Upper lobe of left lung (tissue), 4 donors: ENCODE data around the gene CACNG8.

Experiments
- EP300 ChIP-seq, 4 donors: sonication (generic); formaldehyde crosslinking; IDR thresholded peaks; one replicate each; pipeline ENCODE4 v1.5.1; 2017; ENCODE audit warnings: antibody characterized with exemption in 4 of 4, control low read depth in 2 of 4
- POLR2A ChIP-seq, 4 donors: fragments of 450-650 bp; IDR thresholded peaks; one replicate each; pipeline ENCODE4 v1.5.1; 2016 to 2017; ENCODE audit warnings: antibody characterized with exemption in 4 of 4, mild to moderate bottlenecking in 2 of 4
- POLR2AphosphoS5 ChIP-seq, 2 donors: sonication (generic); formaldehyde crosslinking; IDR thresholded peaks; one replicate each; pipeline ENCODE4 v1.5.1; 2017; ENCODE audit warnings: antibody characterized with exemption in 2 of 2
- TF ChIP-seq, protein P1 (sequence below), 6 experiments: fragments of 450-650 bp in 4 of 6; fragments of 200-600 bp in 2 of 6; sonication (generic) in 2 of 6; IDR thresholded peaks; one replicate each; pipeline ENCODE4 v1.5.1; 2016 to 2019; ENCODE audit warnings: antibody characterized with exemption in 6 of 6

DNA sequence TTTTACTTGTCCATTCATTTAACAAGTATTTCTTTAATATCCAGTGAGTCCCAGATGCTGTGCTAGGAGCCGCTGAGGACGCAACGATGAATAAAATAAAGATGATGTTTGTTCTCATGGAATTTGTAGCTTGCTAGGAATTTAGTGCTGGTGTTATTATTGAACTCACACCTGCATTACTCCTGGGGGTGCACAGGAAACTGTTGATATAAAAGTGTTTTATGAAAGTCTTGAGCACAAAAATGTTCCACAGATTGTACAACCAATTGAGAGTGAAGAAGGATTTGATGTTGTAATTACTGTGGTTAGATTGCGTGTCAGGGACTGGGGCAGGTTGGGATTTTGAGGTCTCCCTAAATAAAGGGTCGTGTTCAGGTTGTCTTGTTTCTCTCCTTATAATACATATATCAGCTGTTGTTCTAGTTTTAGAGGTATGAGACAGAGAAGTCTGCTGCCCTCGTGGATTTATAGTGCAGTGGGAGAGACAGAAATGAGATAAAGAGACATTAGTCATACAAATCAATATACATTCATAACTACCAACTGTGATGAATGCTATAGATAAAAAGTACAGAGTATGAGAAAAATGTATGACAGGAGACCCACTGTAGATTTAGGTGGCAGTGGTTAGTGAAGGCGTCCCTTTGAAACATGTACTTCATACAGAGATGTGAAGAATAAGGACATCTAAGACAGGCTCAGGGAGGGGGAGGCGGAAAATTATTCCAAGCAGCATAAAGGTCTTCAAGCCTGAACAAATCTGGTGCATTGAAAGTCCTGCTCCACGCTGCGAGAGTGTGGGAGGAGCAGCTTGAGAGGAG is 40.0 kb downstream of the CACNG8 start:
- TF ChIP-seq, protein P1, sequence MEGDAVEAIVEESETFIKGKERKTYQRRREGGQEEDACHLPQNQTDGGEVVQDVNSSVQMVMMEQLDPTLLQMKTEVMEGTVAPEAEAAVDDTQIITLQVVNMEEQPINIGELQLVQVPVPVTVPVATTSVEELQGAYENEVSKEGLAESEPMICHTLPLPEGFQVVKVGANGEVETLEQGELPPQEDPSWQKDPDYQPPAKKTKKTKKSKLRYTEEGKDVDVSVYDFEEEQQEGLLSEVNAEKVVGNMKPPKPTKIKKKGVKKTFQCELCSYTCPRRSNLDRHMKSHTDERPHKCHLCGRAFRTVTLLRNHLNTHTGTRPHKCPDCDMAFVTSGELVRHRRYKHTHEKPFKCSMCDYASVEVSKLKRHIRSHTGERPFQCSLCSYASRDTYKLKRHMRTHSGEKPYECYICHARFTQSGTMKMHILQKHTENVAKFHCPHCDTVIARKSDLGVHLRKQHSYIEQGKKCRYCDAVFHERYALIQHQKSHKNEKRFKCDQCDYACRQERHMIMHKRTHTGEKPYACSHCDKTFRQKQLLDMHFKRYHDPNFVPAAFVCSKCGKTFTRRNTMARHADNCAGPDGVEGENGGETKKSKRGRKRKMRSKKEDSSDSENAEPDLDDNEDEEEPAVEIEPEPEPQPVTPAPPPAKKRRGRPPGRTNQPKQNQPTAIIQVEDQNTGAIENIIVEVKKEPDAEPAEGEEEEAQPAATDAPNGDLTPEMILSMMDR (IDR thresholded peaks at IDR 0.05) = no peak
- TF ChIP-seq EP300 (IDR thresholded peaks at IDR 0.05) (no peak), POLR2AphosphoS5 (IDR thresholded peaks at IDR 0.05) (no peak), POLR2A (IDR thresholded peaks at IDR 0.05) (no peak)
